Tibial nerve (tissue), 4 donors: ENCODE data around the gene MIPEP.

Source experiments
- EP300 ChIP-seq, 2 donors: sonication (generic); formaldehyde crosslinking; IDR thresholded peaks; one replicate each; pipeline ENCODE4 v1.6.1; 2017; ENCODE audit warnings: antibody characterized with exemption in 2 of 2, mild to moderate bottlenecking in 1 of 2
- POLR2A ChIP-seq, 2 donors: fragments of 450-650 bp; IDR thresholded peaks; one replicate each; pipeline ENCODE4 v1.6.1; 2017; ENCODE audit warnings: antibody characterized with exemption in 2 of 2, mild to moderate bottlenecking in 2 of 2, moderate library complexity in 2 of 2
- TF ChIP-seq, protein P1 (sequence below), 5 experiments: fragments of 200-600 bp in 3 of 5; fragments of 450-650 bp in 2 of 5; sonication (generic) in 3 of 5; IDR thresholded peaks; one replicate each; pipeline ENCODE4 v1.5.1; 2016 to 2019; ENCODE audit warnings: antibody characterized with exemption in 5 of 5, mild to moderate bottlenecking in 3 of 5, moderate library complexity in 2 of 5

DNA sequence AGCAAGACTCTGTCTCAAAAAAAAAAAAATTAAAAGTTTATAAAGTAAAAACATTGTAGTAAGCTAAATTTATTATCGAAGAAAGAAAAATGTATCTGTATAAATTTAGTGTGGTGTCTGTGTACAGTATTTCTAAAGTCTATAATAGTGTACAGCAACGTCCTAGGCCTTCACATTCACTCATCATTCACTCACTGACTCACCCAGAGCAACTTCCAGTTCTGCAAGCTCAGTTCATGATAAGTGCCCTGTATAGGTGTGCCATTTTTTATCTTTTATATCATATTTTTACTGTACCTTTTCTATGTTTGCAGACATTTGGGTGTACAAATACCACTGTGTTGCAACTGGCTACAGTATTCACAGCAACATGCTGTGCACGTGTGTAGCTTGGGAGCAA, 200.9 kb downstream of the MIPEP start:
- TF ChIP-seq, protein P1, sequence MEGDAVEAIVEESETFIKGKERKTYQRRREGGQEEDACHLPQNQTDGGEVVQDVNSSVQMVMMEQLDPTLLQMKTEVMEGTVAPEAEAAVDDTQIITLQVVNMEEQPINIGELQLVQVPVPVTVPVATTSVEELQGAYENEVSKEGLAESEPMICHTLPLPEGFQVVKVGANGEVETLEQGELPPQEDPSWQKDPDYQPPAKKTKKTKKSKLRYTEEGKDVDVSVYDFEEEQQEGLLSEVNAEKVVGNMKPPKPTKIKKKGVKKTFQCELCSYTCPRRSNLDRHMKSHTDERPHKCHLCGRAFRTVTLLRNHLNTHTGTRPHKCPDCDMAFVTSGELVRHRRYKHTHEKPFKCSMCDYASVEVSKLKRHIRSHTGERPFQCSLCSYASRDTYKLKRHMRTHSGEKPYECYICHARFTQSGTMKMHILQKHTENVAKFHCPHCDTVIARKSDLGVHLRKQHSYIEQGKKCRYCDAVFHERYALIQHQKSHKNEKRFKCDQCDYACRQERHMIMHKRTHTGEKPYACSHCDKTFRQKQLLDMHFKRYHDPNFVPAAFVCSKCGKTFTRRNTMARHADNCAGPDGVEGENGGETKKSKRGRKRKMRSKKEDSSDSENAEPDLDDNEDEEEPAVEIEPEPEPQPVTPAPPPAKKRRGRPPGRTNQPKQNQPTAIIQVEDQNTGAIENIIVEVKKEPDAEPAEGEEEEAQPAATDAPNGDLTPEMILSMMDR (IDR thresholded peaks at IDR 0.05): no peak
- TF ChIP-seq EP300 (IDR thresholded peaks at IDR 0.05): no peak
- no peak for TF ChIP-seq POLR2A (IDR thresholded peaks at IDR 0.05)
